Gastroesophageal sphincter (tissue), 3 donors: Measurements from ENCODE around the gene MEA1.

Experiments
- CTCF ChIP-seq, 4 experiments: fragments of 200-600 bp in 2 of 4; fragments of 450-650 bp in 2 of 4; sonication (generic) in 1 of 4; IDR thresholded peaks; one replicate each; pipeline ENCODE4 v1.5.1; 2017 to 2019; ENCODE audit warnings: antibody characterized with exemption in 4 of 4, mild to moderate bottlenecking in 2 of 4, moderate library complexity in 2 of 4
- POLR2A ChIP-seq, 2 donors: fragments of 450-650 bp; IDR thresholded peaks; one replicate each; pipeline ENCODE4 v1.6.1; 2017; ENCODE audit warnings: antibody characterized with exemption in 2 of 2, mild to moderate bottlenecking in 2 of 2, moderate library complexity in 1 of 2
- POLR2AphosphoS5 ChIP-seq: sonication (generic); formaldehyde crosslinking; IDR thresholded peaks from one replicate; pipeline ENCODE4 v1.6.1; 2017; ENCODE audit warnings: antibody characterized with exemption

GRCh38 chr6:43035495-43036194 is 21.9 kb upstream of the MEA1 start:
- TF ChIP-seq POLR2A (IDR thresholded peaks at IDR 0.05), result no peak
- TF ChIP-seq CTCF (IDR thresholded peaks at IDR 0.05), result no peak
- TF ChIP-seq POLR2AphosphoS5, result no peak
